CD4-positive, alpha-beta memory T cell (primary cell): ENCODE measurements around the gene TMC3. TPM values are rescaled to one million over a fixed set of nuclear protein-coding genes. Genes with fewer than 3 reads are reported as not detected.

Source experiments
- CTCF ChIA-PET: fragments of 350-600 bp; sonication (Branson Sonifier 250); formaldehyde crosslinking; loops from one replicate; lab custom pipeline; 2021; ENCODE audit warnings: inconsistent platforms; ENCODE audit not compliant: partially characterized antibody; lab: Charles Lee
- POLR2A ChIA-PET: fragments of 350-600 bp; sonication (Branson Sonifier 250); formaldehyde crosslinking; loops from one replicate; lab custom pipeline; 2021; ENCODE audit not compliant: partially characterized antibody; lab: Charles Lee
- DNase-seq, 5 donors: peaks; one replicate each; pipeline versions ENCODE4 v3.0.0 to v3.0.0-alpha.2; 2020 to 2022; ENCODE audit warnings: mixed read lengths in 1 of 5
- H3K27ac ChIP-seq: one replicate; pipeline ENCODE4 v1.7.0; 2013; ENCODE audit warnings: low read depth, low read length
- H3K27me3 ChIP-seq: 2 replicates; pipeline ENCODE4 v1.7.0; 2013; ENCODE audit warnings: mild to moderate bottlenecking, low read length, moderate library complexity; ENCODE audit not compliant: insufficient read depth
- H3K36me3 ChIP-seq: 2 replicates; pipeline ENCODE4 v1.7.0; 2013; ENCODE audit warnings: mild to moderate bottlenecking, low read length, moderate library complexity; ENCODE audit not compliant: insufficient read depth
- H3K4me1 ChIP-seq: 2 replicates; pipeline ENCODE4 v1.7.0; 2013; ENCODE audit warnings: mild to moderate bottlenecking, low read length, moderate library complexity; ENCODE audit not compliant: insufficient read depth
- H3K4me3 ChIP-seq, 2 donors: one replicate each; pipeline ENCODE4 v1.7.0; 2013; ENCODE audit warnings: low read length in 2 of 2, mild to moderate bottlenecking in 1 of 2
- H3K9me3 ChIP-seq, 2 donors: one replicate each; pipeline ENCODE4 v1.7.0; 2013; ENCODE audit warnings: low read length in 2 of 2, control low read depth in 1 of 2; ENCODE audit not compliant: control insufficient read depth in 1 of 2
- H3K27ac Mint-ChIP-seq, 7 donors: one replicate each; pipeline ENCODE4 v1.8.0; 2020 to 2021; ENCODE audit warnings: mixed read lengths in 7 of 7, mild to moderate bottlenecking in 6 of 7, inconsistent platforms in 3 of 7, moderate library complexity in 3 of 7
- H3K27me3 Mint-ChIP-seq, 2 donors: one replicate each; pipeline ENCODE4 v1.8.0; 2020 to 2021; ENCODE audit warnings: mixed read lengths in 2 of 2
- H3K36me3 Mint-ChIP-seq, 2 donors: one replicate each; pipeline ENCODE4 v1.8.0; 2020 to 2021; ENCODE audit warnings: mixed read lengths in 2 of 2, inconsistent platforms in 1 of 2, mild to moderate bottlenecking in 1 of 2
- H3K4me1 Mint-ChIP-seq, 4 donors: one replicate each; pipeline ENCODE4 v1.8.0; 2020 to 2021; ENCODE audit warnings: mixed read lengths in 4 of 4, mild to moderate bottlenecking in 1 of 4
- H3K4me3 Mint-ChIP-seq, 8 donors: one replicate each; pipeline ENCODE4 v1.8.0; 2020 to 2021; ENCODE audit warnings: mixed read lengths in 8 of 8, mild to moderate bottlenecking in 7 of 8, moderate library complexity in 6 of 8, inconsistent platforms in 3 of 8
- H3K9me3 Mint-ChIP-seq, 8 donors: one replicate each; pipeline ENCODE4 v1.8.0; 2020 to 2021; ENCODE audit warnings: mixed read lengths in 8 of 8, mild to moderate bottlenecking in 5 of 8, inconsistent platforms in 3 of 8, moderate library complexity in 1 of 8
- intact Hi-C: fragments of 100-400 bp; cut with micrococcal nuclease; formaldehyde crosslinking; loops from one replicate; pipeline ENCODE4 v1.15.1; 2023
- polyA plus RNA-seq, 2 donors: library from polyadenylated mRNA; unstranded; fragments of 300-500 nt; fragmentation: Illumina TruSeq; gene quantifications; one replicate each; pipeline ENCODE4 v1.2.3, GENCODE V29; 2021
- total RNA-seq, 2 experiments: library from RNA; stranded (reverse); gene quantifications; one replicate each; pipeline ENCODE4 v1.2.3, GENCODE V29; 2021

The TMC3 gene
- total and polyA plus RNA-seq, 4 experiments from 2014 or later = 0.05 TPM; not detected in 3

- H3K4me3 ChIP-seq = no peak overlapping the region
- no peak overlapping the region for H3K27ac Mint-ChIP-seq
- H3K27ac ChIP-seq = no peak overlapping the region
- ChIA-PET CTCF (interaction anchor here (0.6 to 8.4 kb wide), 13 partner anchors 9 to 292 kb away, joined by 3 to 147 read pairs (median 4); no protein-coding TSS in a partner anchor), POLR2A (interaction anchor here (1.0 to 1.7 kb wide), 4 partner anchors 88 to 123 kb away, joined by 3 to 7 read pairs (median 4); no protein-coding TSS in a partner anchor)
- H3K4me1 ChIP-seq = no peaks in the 10 kb centered on the region
- intact Hi-C loops = loop anchor here (10.0 kb wide), 1 partner anchor 64 kb away; no protein-coding TSS in a partner anchor
- H3K36me3 ChIP-seq = no peaks in the 10 kb centered on the region
- H3K4me3 Mint-ChIP-seq = no peak overlapping the region
- H3K27me3 ChIP-seq = no peaks in the 10 kb centered on the region
- no peaks in the 10 kb centered on the region for H3K9me3 ChIP-seq
- peaks cover 0 to 4% (median 3%) of the 10 kb centered on the region in 4 donors for H3K4me1 Mint-ChIP-seq
- H3K9me3 Mint-ChIP-seq = no peaks in the 10 kb centered on the region
- no peak for DNase-seq
- no peaks in the 10 kb centered on the region for H3K36me3 Mint-ChIP-seq
- H3K27me3 Mint-ChIP-seq = peaks cover 2% of the 10 kb centered on the region in 2 donors
Measured at GRCh38 chr15:81398910-81399551, 25.0 kb upstream of the TMC3 start.

GRCh38 chr15:81398456-81398855 is 24.4 kb upstream of the TMC3 start:
- Histone ChIP-seq H3K36me3 (no peaks in the 10 kb centered on the region), H3K9me3 (no peaks in the 10 kb centered on the region), H3K27me3 (no peaks in the 10 kb centered on the region), H3K4me1 (no peaks in the 10 kb centered on the region), H3K4me3 (no peak overlapping the region), H3K27ac (no peak overlapping the region)
- POLR2A ChIA-PET = interaction anchor here (1.0 kb wide), 1 partner anchor 87 kb away, joined by 3 read pairs; no protein-coding TSS in a partner anchor
- Mint-ChIP-seq H3K9me3 (no peaks in the 10 kb centered on the region), H3K4me1 (peaks cover 0 to 4% (median 3%) of the 10 kb centered on the region in 4 donors), H3K4me3 (no peak overlapping the region), H3K27me3 (peaks cover 2% of the 10 kb centered on the region in 2 donors), H3K36me3 (no peaks in the 10 kb centered on the region), H3K27ac (no peak overlapping the region)
- CTCF ChIA-PET = interaction anchor here (1.5 to 8.4 kb wide), 8 partner anchors 9 to 243 kb away, joined by 3 to 147 read pairs (median 8); no protein-coding TSS in a partner anchor
- no peak for DNase-seq
- intact Hi-C loops = loop anchor here (10.0 kb wide), 1 partner anchor 64 kb away; no protein-coding TSS in a partner anchor

DNA sequence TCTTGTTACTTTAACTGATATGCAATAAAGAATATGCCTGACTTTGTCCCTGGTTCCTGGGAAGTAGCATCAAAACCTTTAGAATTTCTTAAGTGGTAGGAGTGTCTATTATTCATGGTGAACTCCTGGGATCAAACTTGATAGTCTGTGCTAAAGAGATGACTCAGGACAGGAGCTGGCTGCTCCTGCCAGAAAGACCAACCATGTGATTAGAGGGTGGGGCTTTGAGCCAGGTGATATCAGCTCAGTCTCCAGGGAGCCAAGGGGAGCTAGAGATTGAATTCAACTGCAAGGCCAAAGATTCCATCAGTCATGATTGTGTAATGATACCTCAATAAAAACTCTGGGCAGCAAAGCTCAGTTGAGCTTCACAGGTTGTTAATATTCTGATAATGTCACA is 20.6 kb upstream of the TMC3 start:
- no peaks in the 10 kb centered on the region for H3K9me3 Mint-ChIP-seq
- Histone ChIP-seq H3K27ac (no peak overlapping the region), H3K27me3 (no peaks in the 10 kb centered on the region), H3K36me3 (no peaks in the 10 kb centered on the region), H3K9me3 (no peaks in the 10 kb centered on the region), H3K4me3 (no peak overlapping the region), H3K4me1 (no peaks in the 10 kb centered on the region)
- DNase-seq = no peak
- H3K4me1 Mint-ChIP-seq = no peaks in the 10 kb centered on the region
- no peaks in the 10 kb centered on the region for H3K36me3 Mint-ChIP-seq
- ChIA-PET POLR2A (interaction anchor here (0.6 kb wide), 1 partner anchor 44 kb away, joined by 3 read pairs; no protein-coding TSS in a partner anchor), CTCF (interaction anchor here (1.3 to 4.3 kb wide), 5 partner anchors 13 to 129 kb away, joined by 4 to 27 read pairs (median 8); no protein-coding TSS in a partner anchor)
- intact Hi-C loops = loop anchor here (10.0 kb wide), 1 partner anchor 60 kb away; no protein-coding TSS in a partner anchor
- no peak overlapping the region for H3K27ac Mint-ChIP-seq
- H3K4me3 Mint-ChIP-seq = no peak overlapping the region
- no peaks in the 10 kb centered on the region for H3K27me3 Mint-ChIP-seq

- H3K9me3 Mint-ChIP-seq = no peaks in the 10 kb centered on the region
- Histone ChIP-seq H3K27ac (no peak overlapping the region), H3K4me1 (no peaks in the 10 kb centered on the region), H3K9me3 (no peaks in the 10 kb centered on the region), H3K36me3 (no peaks in the 10 kb centered on the region), H3K4me3 (no peak overlapping the region), H3K27me3 (no peaks in the 10 kb centered on the region)
- DNase-seq = no peak
- H3K36me3 Mint-ChIP-seq = no peaks in the 10 kb centered on the region
- intact Hi-C loops = loop anchor here (10.0 kb wide), 1 partner anchor 57 kb away; no protein-coding TSS in a partner anchor
- ChIA-PET POLR2A (no interaction called here), CTCF (interaction anchor here (1.8 to 5.0 kb wide), 2 partner anchors 18 to 125 kb away, joined by 4 to 28 read pairs; no protein-coding TSS in a partner anchor)
- H3K27me3 Mint-ChIP-seq = no peaks in the 10 kb centered on the region
- no peak overlapping the region for H3K27ac Mint-ChIP-seq
- H3K4me3 Mint-ChIP-seq = no peak overlapping the region
- H3K4me1 Mint-ChIP-seq = no peaks in the 10 kb centered on the region
Measured at GRCh38 chr15:81391657-81392056, 17.6 kb upstream of the TMC3 start.

GRCh38 chr15:81388436-81388770 is 14.4 kb upstream of the TMC3 start:
- no peak overlapping the region for H3K27ac ChIP-seq
- H3K36me3 ChIP-seq = no peaks in the 10 kb centered on the region
- DNase-seq = no peak
- H3K27me3 ChIP-seq = no peaks in the 10 kb centered on the region
- peaks cover 0 to 2% (median 0%) of the 10 kb centered on the region in 8 donors for H3K9me3 Mint-ChIP-seq
- H3K36me3 Mint-ChIP-seq = peaks cover 0 to 10% of the 10 kb centered on the region in 2 donors
- no peaks in the 10 kb centered on the region for H3K9me3 ChIP-seq
- intact Hi-C loops = no loop called here
- H3K27me3 Mint-ChIP-seq = no peaks in the 10 kb centered on the region
- no peak overlapping the region for H3K27ac Mint-ChIP-seq
- no peak overlapping the region for H3K4me3 ChIP-seq
- POLR2A ChIA-PET = no interaction called here
- CTCF ChIA-PET = interaction anchor here (0.9 to 5.0 kb wide), 2 partner anchors 113 to 122 kb away, joined by 4 to 28 read pairs; no protein-coding TSS in a partner anchor
- H3K4me1 Mint-ChIP-seq = peaks cover 2 to 10% (median 8%) of the 10 kb centered on the region in 4 donors
- H3K4me1 ChIP-seq = no peaks in the 10 kb centered on the region
- H3K4me3 Mint-ChIP-seq = no peak overlapping the region

DNA sequence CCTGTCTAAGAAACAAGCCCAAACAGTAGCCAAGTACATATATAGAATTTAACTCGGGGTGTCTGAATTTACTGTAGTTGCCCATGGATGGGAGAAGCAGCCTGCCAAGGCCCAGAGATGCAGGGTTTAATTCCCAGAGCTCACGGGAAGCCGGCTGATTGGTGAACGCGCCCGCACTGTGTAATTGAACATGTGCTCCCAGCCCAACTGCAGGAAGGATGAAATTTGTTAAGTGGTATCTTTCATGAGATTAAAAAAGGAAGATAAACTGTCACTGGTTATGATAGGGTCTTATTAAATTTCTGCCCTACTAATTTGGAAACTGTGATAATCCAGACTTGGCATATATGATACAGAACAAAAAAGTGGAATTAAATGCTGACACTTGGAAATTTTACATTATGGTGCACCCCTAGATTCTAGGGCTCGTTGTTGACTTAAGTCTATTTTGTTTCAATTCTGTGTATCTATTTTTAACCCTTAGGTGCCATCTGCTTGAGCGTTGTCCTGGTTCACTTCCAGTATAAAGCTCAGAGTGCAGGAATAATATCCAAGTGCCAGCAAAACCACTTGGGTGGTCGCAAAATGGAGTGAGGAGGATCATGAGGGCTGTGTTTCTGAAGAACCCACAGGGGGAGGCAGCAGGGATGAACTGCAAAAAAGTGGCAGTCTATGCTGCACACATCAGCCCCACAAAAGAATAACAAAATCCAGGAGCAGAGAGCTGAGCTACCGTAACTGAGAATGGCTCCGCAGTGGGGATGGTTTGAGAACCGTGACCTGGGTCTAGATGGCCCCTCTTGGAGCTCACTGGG is 13.8 kb upstream of the TMC3 start:
- Mint-ChIP-seq H3K27ac (no peak overlapping the region), H3K4me1 (peaks cover 2 to 10% (median 8%) of the 10 kb centered on the region in 4 donors), H3K27me3 (no peaks in the 10 kb centered on the region), H3K4me3 (no peak overlapping the region), H3K9me3 (peaks cover 0 to 2% (median 0%) of the 10 kb centered on the region in 8 donors), H3K36me3 (peaks cover 0 to 10% of the 10 kb centered on the region in 2 donors)
- no peaks in the 10 kb centered on the region for H3K9me3 ChIP-seq
- H3K4me1 ChIP-seq = no peaks in the 10 kb centered on the region
- ChIA-PET POLR2A (no interaction called here), CTCF (interaction anchor here (0.9 to 5.0 kb wide), 3 partner anchors 113 to 122 kb away, joined by 3 to 28 read pairs (median 4); no protein-coding TSS in a partner anchor)
- H3K27me3 ChIP-seq = no peaks in the 10 kb centered on the region
- intact Hi-C loops = no loop called here
- H3K36me3 ChIP-seq = no peaks in the 10 kb centered on the region
- H3K4me3 ChIP-seq = no peak overlapping the region
- no peak overlapping the region for H3K27ac ChIP-seq
- DNase-seq = no peak
